Measurements from ENCODE around the gene POC1A.

Gene POC1A

GRCh38 chr3:52118156-52118875, 35.9 kb downstream of the POC1A start:
- peaks cover 5 to 10% of the 10 kb centered on the region in 2 experiments for H3K36me3 ChIP-seq (ENCODE audit: control insufficient read depth in 1 of 2, insufficient read depth in 2 of 2, low read depth in 1 of 2, low read length in 2 of 2)
- no peak overlapping the region for H2BK15ac ChIP-seq (ENCODE audit: low read depth, poor library complexity, severe bottlenecking)
- no peak overlapping the region for H3K14ac ChIP-seq (ENCODE audit: low read length in 2 of 2)
- H3K79me1 ChIP-seq (replicated peaks; ENCODE audit: low read length, poor library complexity, severe bottlenecking): peaks cover 1% of the 10 kb centered on the region
- H4K8ac ChIP-seq (ENCODE audit: low read length): no peak overlapping the region
- H2AFZ ChIP-seq (ENCODE audit: low read depth, low read length): no peak overlapping the region
- no peak overlapping the region for H3K9ac ChIP-seq (ENCODE audit: low read length)
- no peak overlapping the region for H3K4me3 ChIP-seq (ENCODE audit: insufficient read depth in 1 of 2, low read depth in 1 of 2, low read length in 2 of 2)
- no peak overlapping the region for H2BK5ac ChIP-seq (ENCODE audit: low read depth, low read length, poor library complexity, severe bottlenecking)
- no peak overlapping the region for H2AK5ac ChIP-seq (ENCODE audit: low read length, severe bottlenecking)
- no peaks in the 10 kb centered on the region for H3K27me3 ChIP-seq (ENCODE audit: control insufficient read depth in 1 of 2, insufficient read depth in 1 of 2, low read length in 2 of 2)
- peaks cover 15% of the 10 kb centered on the region for H3K4me1 ChIP-seq (ENCODE audit: control insufficient read depth, insufficient read depth, low read depth, low read length)
- H3K23ac ChIP-seq (ENCODE audit: low read length in 2 of 2): no peak overlapping the region
- H4K91ac ChIP-seq (ENCODE audit: low read length): no peak overlapping the region
- H3K4me2 ChIP-seq (ENCODE audit: low read length, poor library complexity, severe bottlenecking): no peak overlapping the region
- no peaks in the 10 kb centered on the region for H3K9me3 ChIP-seq (ENCODE audit: control insufficient read depth, low read length)
- no peak overlapping the region for H2BK120ac ChIP-seq (ENCODE audit: low read depth, low read length)
- H2BK12ac ChIP-seq (ENCODE audit: low read length in 2 of 2): no peak overlapping the region
- H3K4ac ChIP-seq (ENCODE audit: low read depth in 1 of 2, low read length in 2 of 2): no peak overlapping the region
- H3K18ac ChIP-seq (ENCODE audit: low read depth in 1 of 2, low read length in 2 of 2): no peak overlapping the region
- DNase-seq: no peak
- 93% methylated on average over 4 of the region's 5 CpGs for WGBS
- no peak overlapping the region for H3K27ac ChIP-seq (ENCODE audit: low read length, poor library complexity, severe bottlenecking)

DNA sequence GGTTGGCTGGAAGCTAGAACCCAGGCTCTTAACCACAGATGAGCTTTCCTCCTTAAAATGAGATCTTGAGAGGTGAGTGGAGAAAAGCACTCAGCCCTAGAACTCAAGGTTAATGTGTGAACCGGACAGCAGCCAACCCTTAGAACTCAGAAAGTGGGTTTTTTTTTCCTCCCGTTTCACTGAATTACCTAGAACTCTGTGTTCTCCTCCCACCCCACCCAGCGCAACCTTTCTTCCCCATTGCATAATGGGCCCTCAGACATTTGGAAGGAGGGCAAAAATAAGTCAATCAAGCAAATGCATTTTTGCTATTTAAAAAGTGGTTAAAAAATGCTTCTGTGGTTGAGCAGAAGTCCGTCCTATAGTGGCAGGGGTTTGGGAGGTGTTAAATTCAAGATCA, 36.7 kb downstream of the POC1A start:
- Histone ChIP-seq H2BK15ac (ENCODE audit: low read depth, poor library complexity, severe bottlenecking) (no peak overlapping the region), H3K4me3 (ENCODE audit: insufficient read depth in 1 of 2, low read depth in 1 of 2, low read length in 2 of 2) (no peak overlapping the region), H3K4me1 (ENCODE audit: control insufficient read depth, insufficient read depth, low read depth, low read length) (peaks cover 12% of the 10 kb centered on the region), H3K18ac (ENCODE audit: low read depth in 1 of 2, low read length in 2 of 2) (no peak overlapping the region), H3K9me3 (ENCODE audit: control insufficient read depth, low read length) (no peaks in the 10 kb centered on the region), H2BK12ac (ENCODE audit: low read length in 2 of 2) (no peak overlapping the region), H3K27ac (ENCODE audit: low read length, poor library complexity, severe bottlenecking) (no peak overlapping the region), H3K9ac (ENCODE audit: low read length) (no peak overlapping the region), H4K91ac (ENCODE audit: low read length) (no peak overlapping the region), H2AK5ac (ENCODE audit: low read length, severe bottlenecking) (no peak overlapping the region), H3K23ac (ENCODE audit: low read length in 2 of 2) (no peak overlapping the region), H2BK5ac (ENCODE audit: low read depth, low read length, poor library complexity, severe bottlenecking) (no peak overlapping the region), H2AFZ (ENCODE audit: low read depth, low read length) (no peak overlapping the region), H3K36me3 (ENCODE audit: control insufficient read depth in 1 of 2, insufficient read depth in 2 of 2, low read depth in 1 of 2, low read length in 2 of 2) (peaks cover 5 to 7% of the 10 kb centered on the region in 2 experiments), H3K79me1 (replicated peaks; ENCODE audit: low read length, poor library complexity, severe bottlenecking) (peaks cover under 1% of the 10 kb centered on the region), H3K4me2 (ENCODE audit: low read length, poor library complexity, severe bottlenecking) (no peak overlapping the region), H2BK120ac (ENCODE audit: low read depth, low read length) (no peak overlapping the region), H3K14ac (ENCODE audit: low read length in 2 of 2) (no peak overlapping the region), H3K27me3 (ENCODE audit: control insufficient read depth in 1 of 2, insufficient read depth in 1 of 2, low read length in 2 of 2) (no peaks in the 10 kb centered on the region), H3K4ac (ENCODE audit: low read depth in 1 of 2, low read length in 2 of 2) (no peak overlapping the region), H4K8ac (ENCODE audit: low read length) (no peak overlapping the region)
- WGBS: 97% methylated on average over 3 of the region's 4 CpGs
- DNase-seq: no peak

GRCh38 chr3:52112056-52112455, 42.2 kb downstream of the POC1A start:
- Histone ChIP-seq H2AFZ (ENCODE audit: low read depth, low read length) (no peak overlapping the region), H2BK5ac (ENCODE audit: low read depth, low read length, poor library complexity, severe bottlenecking) (no peak overlapping the region), H3K79me1 (replicated peaks; ENCODE audit: low read length, poor library complexity, severe bottlenecking) (peaks cover 3% of the 10 kb centered on the region), H4K91ac (ENCODE audit: low read length) (no peak overlapping the region), H3K14ac (ENCODE audit: low read length in 2 of 2) (no peak overlapping the region), H2AK5ac (ENCODE audit: low read length, severe bottlenecking) (no peak overlapping the region), H3K23ac (ENCODE audit: low read length in 2 of 2) (no peak overlapping the region), H2BK12ac (ENCODE audit: low read length in 2 of 2) (no peak overlapping the region), H3K4me1 (ENCODE audit: control insufficient read depth, insufficient read depth, low read depth, low read length) (peaks cover 7% of the 10 kb centered on the region), H3K4ac (ENCODE audit: low read depth in 1 of 2, low read length in 2 of 2) (no peak overlapping the region), H3K4me3 (ENCODE audit: insufficient read depth in 1 of 2, low read depth in 1 of 2, low read length in 2 of 2) (no peak overlapping the region), H3K27me3 (ENCODE audit: control insufficient read depth in 1 of 2, insufficient read depth in 1 of 2, low read length in 2 of 2) (no peaks in the 10 kb centered on the region), H3K4me2 (ENCODE audit: low read length, poor library complexity, severe bottlenecking) (no peak overlapping the region), H3K18ac (ENCODE audit: low read depth in 1 of 2, low read length in 2 of 2) (no peak overlapping the region), H2BK15ac (ENCODE audit: low read depth, poor library complexity, severe bottlenecking) (no peak overlapping the region), H3K9ac (ENCODE audit: low read length) (no peak overlapping the region), H3K27ac (ENCODE audit: low read length, poor library complexity, severe bottlenecking) (no peak overlapping the region), H3K36me3 (ENCODE audit: control insufficient read depth in 1 of 2, insufficient read depth in 2 of 2, low read depth in 1 of 2, low read length in 2 of 2) (peaks cover 4 to 5% of the 10 kb centered on the region in 2 experiments), H2BK120ac (ENCODE audit: low read depth, low read length) (no peak overlapping the region), H3K9me3 (ENCODE audit: control insufficient read depth, low read length) (no peaks in the 10 kb centered on the region), H4K8ac (ENCODE audit: low read length) (no peak overlapping the region)
- DNase-seq: no peak
- 89% methylated on average over 6 of the region's 6 CpGs for WGBS

- Histone ChIP-seq H2BK5ac (ENCODE audit: low read depth, low read length, poor library complexity, severe bottlenecking) (no peak overlapping the region), H3K4me2 (ENCODE audit: low read length, poor library complexity, severe bottlenecking) (no peak overlapping the region), H3K23ac (ENCODE audit: low read length in 2 of 2) (no peak overlapping the region), H2AK5ac (ENCODE audit: low read length, severe bottlenecking) (no peak overlapping the region), H3K36me3 (ENCODE audit: control insufficient read depth in 1 of 2, insufficient read depth in 2 of 2, low read depth in 1 of 2, low read length in 2 of 2) (peaks cover 5 to 7% of the 10 kb centered on the region in 2 experiments), H3K27me3 (ENCODE audit: control insufficient read depth in 1 of 2, insufficient read depth in 1 of 2, low read length in 2 of 2) (no peaks in the 10 kb centered on the region), H2BK12ac (ENCODE audit: low read length in 2 of 2) (no peak overlapping the region), H3K27ac (ENCODE audit: low read length, poor library complexity, severe bottlenecking) (no peak overlapping the region), H4K91ac (ENCODE audit: low read length) (no peak overlapping the region), H3K9ac (ENCODE audit: low read length) (no peak overlapping the region), H3K9me3 (ENCODE audit: control insufficient read depth, low read length) (no peaks in the 10 kb centered on the region), H2BK15ac (ENCODE audit: low read depth, poor library complexity, severe bottlenecking) (no peak overlapping the region), H3K4me1 (ENCODE audit: control insufficient read depth, insufficient read depth, low read depth, low read length) (peaks cover 7% of the 10 kb centered on the region), H3K79me1 (replicated peaks; ENCODE audit: low read length, poor library complexity, severe bottlenecking) (peaks cover 4% of the 10 kb centered on the region), H3K4ac (ENCODE audit: low read depth in 1 of 2, low read length in 2 of 2) (no peak overlapping the region), H4K8ac (ENCODE audit: low read length) (no peak overlapping the region), H2BK120ac (ENCODE audit: low read depth, low read length) (no peak overlapping the region), H3K14ac (ENCODE audit: low read length in 2 of 2) (no peak overlapping the region), H3K18ac (ENCODE audit: low read depth in 1 of 2, low read length in 2 of 2) (no peak overlapping the region), H3K4me3 (ENCODE audit: insufficient read depth in 1 of 2, low read depth in 1 of 2, low read length in 2 of 2) (no peak overlapping the region), H2AFZ (ENCODE audit: low read depth, low read length) (no peak overlapping the region)
- no peak for DNase-seq
- 98% methylated on average over 2 of the region's 2 CpGs for WGBS
Observed at GRCh38 chr3:52110502-52110901, 43.7 kb downstream of the POC1A start.

Data from mesenchymal stem cell (in vitro differentiated cells and primary cell).